ENCODE data around the gene SLC25A25.
"Not testable (repeated sequence)": the region's sequence is repeated elsewhere in the genome, so short reads cannot be mapped to it uniquely, and the experiment has no call there.

SLC25A25 gene

DNA sequence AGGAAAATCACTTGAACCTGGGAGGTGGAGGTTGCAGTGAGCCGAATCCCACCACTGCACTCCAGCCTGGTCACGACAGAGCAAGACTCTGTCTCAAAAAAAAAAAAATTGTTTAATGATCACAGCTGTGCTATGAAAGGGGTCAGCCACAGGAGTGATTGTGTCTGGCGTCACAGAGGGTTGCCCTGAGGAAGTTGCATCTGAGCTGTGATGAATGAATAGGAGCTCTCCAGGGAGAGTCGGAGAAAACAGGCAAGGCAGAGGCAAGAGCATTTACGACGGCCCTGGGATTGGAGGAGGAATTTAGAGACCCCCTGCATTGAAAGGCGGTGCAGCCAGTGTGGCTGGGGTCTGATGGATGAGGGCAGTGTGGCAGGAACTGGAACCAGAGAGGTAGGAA is 26.0 kb upstream of the SLC25A25 start:
- TF ChIP-seq, protein P1, sequence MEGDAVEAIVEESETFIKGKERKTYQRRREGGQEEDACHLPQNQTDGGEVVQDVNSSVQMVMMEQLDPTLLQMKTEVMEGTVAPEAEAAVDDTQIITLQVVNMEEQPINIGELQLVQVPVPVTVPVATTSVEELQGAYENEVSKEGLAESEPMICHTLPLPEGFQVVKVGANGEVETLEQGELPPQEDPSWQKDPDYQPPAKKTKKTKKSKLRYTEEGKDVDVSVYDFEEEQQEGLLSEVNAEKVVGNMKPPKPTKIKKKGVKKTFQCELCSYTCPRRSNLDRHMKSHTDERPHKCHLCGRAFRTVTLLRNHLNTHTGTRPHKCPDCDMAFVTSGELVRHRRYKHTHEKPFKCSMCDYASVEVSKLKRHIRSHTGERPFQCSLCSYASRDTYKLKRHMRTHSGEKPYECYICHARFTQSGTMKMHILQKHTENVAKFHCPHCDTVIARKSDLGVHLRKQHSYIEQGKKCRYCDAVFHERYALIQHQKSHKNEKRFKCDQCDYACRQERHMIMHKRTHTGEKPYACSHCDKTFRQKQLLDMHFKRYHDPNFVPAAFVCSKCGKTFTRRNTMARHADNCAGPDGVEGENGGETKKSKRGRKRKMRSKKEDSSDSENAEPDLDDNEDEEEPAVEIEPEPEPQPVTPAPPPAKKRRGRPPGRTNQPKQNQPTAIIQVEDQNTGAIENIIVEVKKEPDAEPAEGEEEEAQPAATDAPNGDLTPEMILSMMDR (IDR thresholded peaks at IDR 0.05; ENCODE audit: control insufficient read depth, insufficient read depth, low read depth, low read length, missing control alignments) = no peak
- no peak for DNase-seq (ENCODE audit: low read depth)
- no peak overlapping the region for H3K4me3 ChIP-seq (ENCODE audit: control insufficient read depth, low read depth, low read length)

DNA sequence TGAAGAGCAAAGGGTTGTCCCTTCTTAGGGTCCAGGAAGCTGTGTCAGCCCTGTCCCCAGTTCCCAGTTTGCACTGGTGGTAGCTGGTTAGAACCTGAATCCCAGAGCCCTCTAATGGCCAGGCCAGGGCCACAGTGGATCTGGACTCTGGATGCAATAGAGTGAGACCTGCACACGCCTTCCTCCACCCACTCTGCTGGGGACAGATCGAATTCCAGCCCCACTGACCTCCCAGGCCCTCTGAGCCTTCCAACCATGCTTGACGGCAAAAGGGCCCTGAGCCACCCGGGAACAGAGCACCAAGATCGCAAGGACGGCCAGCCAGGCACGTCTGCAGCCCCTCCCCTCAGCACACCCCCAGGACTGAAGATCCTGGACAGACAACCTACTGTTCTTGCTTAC is 24.6 kb upstream of the SLC25A25 start:
- TF ChIP-seq, protein P1 (IDR thresholded peaks at IDR 0.05; ENCODE audit: control insufficient read depth, insufficient read depth, low read depth, low read length, missing control alignments) = no peak
- H3K4me3 ChIP-seq (ENCODE audit: control insufficient read depth, low read depth, low read length) = no peak overlapping the region
- no peak for DNase-seq (ENCODE audit: low read depth)

DNA sequence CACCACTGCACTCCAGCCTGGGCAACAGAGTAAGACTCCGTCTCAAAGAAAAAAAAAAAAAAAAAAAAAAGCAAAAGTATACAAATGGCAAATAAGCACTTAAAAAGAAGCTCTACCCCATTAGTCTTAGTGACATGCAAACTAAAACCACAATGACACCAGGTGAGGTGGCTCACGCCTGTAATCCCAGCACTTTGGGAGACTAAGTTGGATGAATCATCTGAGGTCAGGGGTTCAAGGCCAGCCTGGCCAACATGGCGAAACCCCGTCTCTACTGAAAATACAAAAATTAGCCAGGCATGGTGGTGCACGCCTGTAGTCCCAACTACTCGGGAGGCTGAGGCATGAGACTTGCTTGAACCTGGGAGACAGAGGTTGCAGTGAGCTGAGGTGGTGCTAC is 22.6 kb upstream of the SLC25A25 start:
- H3K4me3 ChIP-seq (ENCODE audit: control insufficient read depth, low read depth, low read length); DNase-seq (ENCODE audit: low read depth): not testable (repeated sequence)

- TF ChIP-seq, protein P1 (IDR thresholded peaks at IDR 0.05; ENCODE audit: control insufficient read depth, insufficient read depth, low read depth, low read length, missing control alignments) = no peak
- no peak for DNase-seq (ENCODE audit: low read depth)
- H3K4me3 ChIP-seq (ENCODE audit: control insufficient read depth, low read depth, low read length) = no peak overlapping the region
Measured at GRCh38 chr9:128045831-128046230, 22.2 kb upstream of the SLC25A25 start.

- no peak for DNase-seq (ENCODE audit: low read depth)
- H3K4me3 ChIP-seq (ENCODE audit: control insufficient read depth, low read depth, low read length) = no peak overlapping the region
- TF ChIP-seq, protein P1 (IDR thresholded peaks at IDR 0.05; ENCODE audit: control insufficient read depth, insufficient read depth, low read depth, low read length, missing control alignments) = no peak
Measured at GRCh38 chr9:128047231-128047630, 20.8 kb upstream of the SLC25A25 start.

GRCh38 chr9:128048663-128049062 is 19.4 kb upstream of the SLC25A25 start:
- no peak for DNase-seq (ENCODE audit: low read depth)
- H3K4me3 ChIP-seq (ENCODE audit: control insufficient read depth, low read depth, low read length) = no peak overlapping the region
- TF ChIP-seq, protein P1 (IDR thresholded peaks at IDR 0.05; ENCODE audit: control insufficient read depth, insufficient read depth, low read depth, low read length, missing control alignments) = no peak

DNA sequence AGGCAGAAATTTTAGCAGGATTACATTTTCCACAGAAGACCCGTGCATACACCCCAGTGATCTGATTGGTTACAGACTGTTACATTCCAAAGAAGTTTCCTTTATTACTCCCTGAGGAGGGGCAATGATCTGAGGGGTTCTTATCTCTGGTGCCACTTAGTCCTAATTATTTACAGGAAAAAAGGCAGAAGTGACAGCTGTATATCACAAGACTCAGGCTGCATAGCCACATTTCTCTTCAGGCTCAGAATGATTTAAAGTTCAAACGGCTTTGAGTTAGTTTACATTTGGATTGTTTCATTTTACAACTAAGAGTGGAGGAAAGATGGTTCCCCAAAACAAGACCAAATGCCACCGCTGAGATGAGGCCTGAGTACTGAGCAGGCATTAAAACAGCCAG is 18.2 kb upstream of the SLC25A25 start:
- TF ChIP-seq, protein P1 (IDR thresholded peaks at IDR 0.05; ENCODE audit: control insufficient read depth, insufficient read depth, low read depth, low read length, missing control alignments) = no peak
- H3K4me3 ChIP-seq (ENCODE audit: control insufficient read depth, low read depth, low read length) = no peak overlapping the region
- no peak for DNase-seq (ENCODE audit: low read depth)

All from AG09309 (cell line).